ENCODE data around the gene KRTAP1-3.
"Not testable (repeated sequence)": the region's sequence is repeated elsewhere in the genome, so short reads cannot be mapped to it uniquely, and the experiment has no call there.

DNA sequence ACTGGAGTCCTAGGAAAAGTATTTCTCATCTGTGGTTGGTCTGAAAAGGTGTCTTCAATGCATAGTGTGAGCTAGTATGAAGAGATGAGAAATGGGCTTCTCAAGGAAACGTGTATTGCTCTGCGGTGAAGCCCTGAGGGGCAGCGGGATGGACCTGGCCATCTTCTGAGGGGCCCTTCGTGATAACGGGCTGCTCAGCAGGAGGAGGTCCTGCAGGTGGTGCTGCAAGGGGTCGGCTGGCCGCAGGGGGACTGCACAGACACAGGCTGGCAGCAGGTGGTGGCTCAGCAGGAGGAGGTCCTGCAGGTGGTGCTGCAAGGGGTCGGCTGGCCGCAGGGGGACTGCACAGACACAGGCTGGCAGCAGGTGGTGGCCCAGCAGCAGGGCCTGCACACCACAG, 19.9 kb upstream of the KRTAP1-3 start:
- not testable (repeated sequence) for TF ChIP-seq POLR2A (IDR thresholded peaks at IDR 0.05; ENCODE audit: low read length); GATA1 (IDR thresholded peaks at IDR 0.05; ENCODE audit: low read depth, low read length)

Measured in erythroblast (primary cell).